ENCODE data around the gene LY6G5B. TPM values are rescaled to one million over a fixed set of nuclear protein-coding genes. Genes with fewer than 3 reads are reported as not detected.

Gene LY6G5B
- total RNA-seq, 1 donor from 2014 or later, result 22.0 TPM

DNA sequence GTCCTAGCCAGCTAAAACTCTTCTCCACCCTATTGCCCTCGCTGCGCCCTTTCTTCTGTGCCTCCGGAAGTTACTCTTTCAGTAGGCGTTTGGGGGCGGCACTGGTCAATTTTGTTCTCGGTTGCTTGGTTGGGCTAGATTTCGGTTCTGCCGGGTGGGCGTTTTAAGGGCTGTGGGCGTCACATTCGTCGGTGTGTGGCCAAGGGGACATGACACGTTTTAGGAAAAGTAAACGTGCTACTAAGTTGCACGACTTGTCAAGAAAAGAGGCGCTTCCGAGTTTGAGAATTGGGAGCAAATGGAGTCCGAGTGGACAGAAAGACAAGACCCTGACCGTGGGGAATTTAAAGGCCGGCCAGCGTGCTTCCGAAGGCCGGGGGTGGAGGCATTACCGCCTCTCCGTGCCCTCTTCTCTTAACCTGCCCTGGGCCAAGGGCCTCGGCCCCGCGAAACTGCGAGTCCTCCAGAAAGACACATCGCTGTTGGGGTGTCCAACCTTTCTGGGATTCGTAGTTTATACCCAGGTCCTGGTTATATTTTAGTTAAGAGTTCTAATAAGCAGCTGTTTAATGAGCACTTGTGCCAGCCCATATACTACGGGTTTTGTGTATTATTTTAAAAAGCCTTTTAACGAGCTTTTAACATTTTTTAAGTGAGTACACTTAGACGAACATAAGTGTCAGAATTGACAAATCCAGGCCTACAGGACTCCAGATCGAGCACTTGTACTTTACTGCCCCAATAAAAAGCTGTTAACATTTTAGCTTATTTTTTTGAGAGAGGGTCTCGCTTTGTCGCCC, 16.7 kb upstream of the LY6G5B start:
- Mint-ChIP-seq H3K4me1 (ENCODE audit: unreplicated experiment) (peaks cover 29% of the 10 kb centered on the region), H3K9me3 (no peaks in the 10 kb centered on the region), H3K4me3 (peak overlapping the region; percentile 96), H3K36me3 (peaks cover 35% of the 10 kb centered on the region), H3K27ac (peak overlapping the region; percentile 99), H3K27me3 (no peaks in the 10 kb centered on the region)
- TF ChIP-seq, protein P1, sequence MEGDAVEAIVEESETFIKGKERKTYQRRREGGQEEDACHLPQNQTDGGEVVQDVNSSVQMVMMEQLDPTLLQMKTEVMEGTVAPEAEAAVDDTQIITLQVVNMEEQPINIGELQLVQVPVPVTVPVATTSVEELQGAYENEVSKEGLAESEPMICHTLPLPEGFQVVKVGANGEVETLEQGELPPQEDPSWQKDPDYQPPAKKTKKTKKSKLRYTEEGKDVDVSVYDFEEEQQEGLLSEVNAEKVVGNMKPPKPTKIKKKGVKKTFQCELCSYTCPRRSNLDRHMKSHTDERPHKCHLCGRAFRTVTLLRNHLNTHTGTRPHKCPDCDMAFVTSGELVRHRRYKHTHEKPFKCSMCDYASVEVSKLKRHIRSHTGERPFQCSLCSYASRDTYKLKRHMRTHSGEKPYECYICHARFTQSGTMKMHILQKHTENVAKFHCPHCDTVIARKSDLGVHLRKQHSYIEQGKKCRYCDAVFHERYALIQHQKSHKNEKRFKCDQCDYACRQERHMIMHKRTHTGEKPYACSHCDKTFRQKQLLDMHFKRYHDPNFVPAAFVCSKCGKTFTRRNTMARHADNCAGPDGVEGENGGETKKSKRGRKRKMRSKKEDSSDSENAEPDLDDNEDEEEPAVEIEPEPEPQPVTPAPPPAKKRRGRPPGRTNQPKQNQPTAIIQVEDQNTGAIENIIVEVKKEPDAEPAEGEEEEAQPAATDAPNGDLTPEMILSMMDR (conservative IDR thresholded peaks at IDR 0.05), result no peak
- DNase-seq (ENCODE audit: extremely low spot score, unreplicated experiment), result peak; percentile 84

DNA sequence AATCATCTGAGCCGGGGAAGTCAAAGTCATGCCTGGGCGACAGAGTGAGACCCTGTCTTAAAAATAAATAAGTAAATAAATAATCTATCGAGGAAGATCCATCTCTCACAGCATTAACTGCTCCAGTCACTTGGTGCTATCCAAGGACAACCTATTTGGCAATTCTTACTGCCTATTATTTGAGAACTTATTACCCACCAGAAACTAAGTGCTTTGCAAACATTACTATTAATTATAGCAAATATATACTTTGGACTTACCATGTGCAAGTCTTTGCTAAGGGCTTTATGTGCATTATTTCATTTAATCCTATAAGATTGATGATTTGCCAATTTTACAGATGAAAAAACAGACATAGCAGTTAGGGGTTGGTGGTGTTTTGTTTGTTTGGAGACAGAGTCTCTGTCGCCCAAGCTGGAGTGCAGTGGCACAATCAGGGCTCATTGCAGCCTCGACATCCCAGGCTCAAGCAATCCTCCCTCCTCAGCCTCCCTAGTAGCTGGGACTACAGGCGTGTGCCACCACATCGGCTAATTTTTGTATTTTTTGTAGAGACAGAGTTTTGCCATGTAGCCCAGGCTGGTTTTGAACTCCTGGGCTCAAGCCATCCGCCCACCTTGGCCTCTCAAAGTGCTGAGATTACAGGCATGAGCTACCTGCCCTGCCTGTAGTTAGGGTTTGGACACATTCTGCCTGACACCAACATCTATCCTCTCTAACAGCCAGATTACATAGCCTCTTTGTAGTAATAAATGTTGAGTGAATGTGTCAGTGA, 15.0 kb upstream of the LY6G5B start:
- Mint-ChIP-seq H3K4me3 (peak overlapping the region; percentile 56), H3K27me3 (no peaks in the 10 kb centered on the region), H3K27ac (peak overlapping the region; percentile 83), H3K9me3 (no peaks in the 10 kb centered on the region), H3K36me3 (peaks cover 26% of the 10 kb centered on the region), H3K4me1 (ENCODE audit: unreplicated experiment) (peaks cover 39% of the 10 kb centered on the region)
- TF ChIP-seq, protein P1 (conservative IDR thresholded peaks at IDR 0.05), result no peak
- DNase-seq (ENCODE audit: extremely low spot score, unreplicated experiment), result no peak

DNA sequence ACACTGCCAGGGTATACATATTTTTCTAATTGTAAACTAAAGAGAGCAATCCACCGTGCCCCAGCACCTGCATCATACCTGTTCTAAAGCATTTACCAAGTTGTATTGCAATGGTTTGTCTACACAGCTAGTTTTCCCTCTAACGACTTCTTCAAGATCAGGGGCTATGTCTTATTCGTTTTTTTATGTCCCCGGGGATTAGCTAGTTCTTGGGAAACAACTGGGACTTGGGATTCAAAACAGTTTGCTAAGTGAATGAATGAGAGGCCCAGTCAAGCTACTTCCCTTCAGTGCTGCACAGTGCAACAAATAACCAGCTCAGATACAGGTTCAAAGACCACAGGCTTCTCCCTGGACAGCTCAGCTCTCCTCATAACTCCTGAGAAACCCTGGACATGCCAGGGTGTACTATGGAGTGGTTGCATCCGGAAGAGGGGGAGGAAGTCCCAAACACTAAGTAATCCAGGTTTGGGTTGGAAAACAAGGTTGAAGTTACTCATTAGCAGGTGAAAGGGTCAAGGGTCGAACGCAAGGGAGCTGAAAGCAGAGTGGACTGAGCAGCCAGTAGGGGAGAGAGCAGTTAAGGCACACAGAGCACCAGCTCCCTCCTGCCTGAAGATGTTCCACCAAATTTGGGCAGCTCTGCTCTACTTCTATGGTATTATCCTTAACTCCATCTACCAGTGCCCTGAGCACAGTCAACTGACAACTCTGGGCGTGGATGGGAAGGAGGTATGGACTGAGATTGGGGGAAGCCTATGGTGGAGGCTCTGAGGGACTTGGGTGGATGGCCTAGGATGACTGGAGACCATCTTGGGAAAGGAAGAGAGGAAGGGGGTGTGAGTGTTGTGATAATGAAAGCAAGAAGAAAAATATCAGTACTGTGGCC, 14.2 kb upstream of the LY6G5B start, which contains the start of gene APOM:
Gene APOM, plus strand, starts transcription at position 546 of the 889 bp plus-strand sequence. Its CDS starts 73 bp downstream, at position 619.
- H3K9me3 Mint-ChIP-seq, result no peaks in the 10 kb centered on the region
- no peak for DNase-seq (ENCODE audit: extremely low spot score, unreplicated experiment)
- peak within 1 kb of the TSS; percentile 83 for H3K27ac Mint-ChIP-seq
- peak within 1 kb of the TSS; percentile 65 for H3K4me3 Mint-ChIP-seq
- H3K27me3 Mint-ChIP-seq, result no peaks in the 10 kb centered on the region
- TF ChIP-seq, protein P1 (conservative IDR thresholded peaks at IDR 0.05), result no peak
- H3K4me1 Mint-ChIP-seq (ENCODE audit: unreplicated experiment), result peaks cover 42% of the 10 kb centered on the region
- peaks cover 26% of the 10 kb centered on the region for H3K36me3 Mint-ChIP-seq

DNA sequence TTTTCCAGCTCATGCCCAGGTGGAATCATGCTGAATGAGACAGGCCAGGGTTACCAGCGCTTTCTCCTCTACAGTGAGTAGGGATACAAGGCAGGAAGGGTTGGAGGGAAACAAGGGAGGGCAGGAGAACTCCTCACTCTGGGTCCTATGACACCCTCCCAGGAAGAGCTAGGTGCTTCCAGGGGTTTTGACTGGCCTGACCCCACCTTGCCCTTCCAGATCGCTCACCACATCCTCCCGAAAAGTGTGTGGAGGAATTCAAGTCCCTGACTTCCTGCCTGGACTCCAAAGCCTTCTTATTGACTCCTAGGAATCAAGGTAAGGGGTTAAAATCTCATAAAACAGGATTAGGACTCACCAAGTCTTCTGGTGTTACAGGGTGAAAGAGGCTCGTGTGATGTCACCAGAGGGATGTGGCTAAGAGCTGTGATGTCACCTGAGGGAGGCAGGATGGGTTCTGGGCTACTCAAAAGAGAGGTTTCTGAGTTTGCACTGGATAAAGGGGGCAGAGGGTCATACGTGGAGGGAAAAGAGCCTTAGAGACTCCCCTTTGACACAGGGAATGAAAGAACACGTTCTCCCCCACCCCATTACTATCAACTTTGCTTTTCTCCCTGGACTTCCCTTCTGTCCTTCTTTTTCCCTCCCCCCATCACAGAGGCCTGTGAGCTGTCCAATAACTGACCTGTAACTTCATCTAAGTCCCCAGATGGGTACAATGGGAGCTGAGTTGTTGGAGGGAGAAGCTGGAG, 12.2 kb upstream of the LY6G5B start:
- Mint-ChIP-seq H3K36me3 (peaks cover 16% of the 10 kb centered on the region), H3K27ac (peak overlapping the region; percentile 82), H3K27me3 (no peaks in the 10 kb centered on the region), H3K4me3 (peak overlapping the region; percentile 93), H3K4me1 (ENCODE audit: unreplicated experiment) (peaks cover 43% of the 10 kb centered on the region), H3K9me3 (no peaks in the 10 kb centered on the region)
- TF ChIP-seq, protein P1 (conservative IDR thresholded peaks at IDR 0.05), result no peak
- no peak for DNase-seq (ENCODE audit: extremely low spot score, unreplicated experiment)

Measured in type B pancreatic cell (in vitro differentiated cells).